Nephron progenitor cell (in vitro differentiated cells): ENCODE results near the gene ALOXE3.
A peak's percentile ranks its signal among the peaks of the same experiment; 100 is the strongest.
"Not testable (repeated sequence)": the region's sequence is repeated elsewhere in the genome, so short reads cannot be mapped to it uniquely, and the experiment has no call there.

Experiments used
- DNase-seq: peaks from one replicate; pipeline ENCODE4 v3.0.0; 2021
- H3K27ac Mint-ChIP-seq: 2 replicates; pipeline ENCODE4 v1.8.0; 2021; ENCODE audit warnings: mild to moderate bottlenecking, moderate library complexity, mixed read lengths
- H3K27me3 Mint-ChIP-seq: 2 replicates; pipeline ENCODE4 v1.8.0; 2021; ENCODE audit warnings: mild to moderate bottlenecking, low read depth, mixed read lengths; ENCODE audit not compliant: poor library complexity
- H3K36me3 Mint-ChIP-seq: 2 replicates; pipeline ENCODE4 v1.8.0; 2021; ENCODE audit warnings: low read depth, mixed read lengths
- H3K4me1 Mint-ChIP-seq: 2 replicates; pipeline ENCODE4 v1.8.0; 2021; ENCODE audit warnings: mixed read lengths
- H3K4me3 Mint-ChIP-seq: 2 replicates; pipeline ENCODE4 v1.8.0; 2021; ENCODE audit warnings: mild to moderate bottlenecking, moderate library complexity, mixed read lengths
- H3K9me3 Mint-ChIP-seq: 2 replicates; pipeline ENCODE4 v1.8.0; 2021; ENCODE audit warnings: mild to moderate bottlenecking, moderate library complexity, mixed read lengths
- CTCF ChIP-seq: fragments of 200-600 bp; sonication (generic); IDR thresholded peaks from 2 replicates; pipeline ENCODE4 v1.5.0; 2021; ENCODE audit warnings: antibody characterized with exemption

The ALOXE3 gene

GRCh38 chr17:8080799-8081219 is 37.5 kb downstream of the ALOXE3 start:
- Mint-ChIP-seq H3K27ac (no peak overlapping the region), H3K27me3 (peaks cover 99% of the 10 kb centered on the region), H3K4me1 (no peaks in the 10 kb centered on the region), H3K9me3 (peaks cover 3% of the 10 kb centered on the region), H3K4me3 (no peak overlapping the region), H3K36me3 (no peaks in the 10 kb centered on the region)
- DNase-seq, result no peak
- no peak for TF ChIP-seq CTCF

GRCh38 chr17:8080208-8080798 is 38.0 kb downstream of the ALOXE3 start:
- no peak for DNase-seq
- Mint-ChIP-seq H3K4me3 (peak overlapping the region; percentile 83), H3K36me3 (no peaks in the 10 kb centered on the region), H3K27me3 (peaks cover 99% of the 10 kb centered on the region), H3K27ac (no peak overlapping the region), H3K9me3 (peaks cover 3% of the 10 kb centered on the region), H3K4me1 (no peaks in the 10 kb centered on the region)
- no peak for TF ChIP-seq CTCF

GRCh38 chr17:8079291-8080207 is 38.8 kb downstream of the ALOXE3 start:
- peaks cover 99% of the 10 kb centered on the region for H3K27me3 Mint-ChIP-seq
- no peak overlapping the region for H3K27ac Mint-ChIP-seq
- H3K9me3 Mint-ChIP-seq, result peaks cover 3% of the 10 kb centered on the region
- peak; percentile 86 for DNase-seq
- no peaks in the 10 kb centered on the region for H3K36me3 Mint-ChIP-seq
- TF ChIP-seq CTCF, result peak; percentile 92
- H3K4me1 Mint-ChIP-seq, result peaks cover 2% of the 10 kb centered on the region
- peak overlapping the region; percentile 83 for H3K4me3 Mint-ChIP-seq

GRCh38 chr17:8077939-8078338 is 40.4 kb downstream of the ALOXE3 start:
- not testable (repeated sequence) for H3K36me3 Mint-ChIP-seq, DNase-seq, H3K27ac Mint-ChIP-seq, H3K4me3 Mint-ChIP-seq, H3K9me3 Mint-ChIP-seq
- Mint-ChIP-seq H3K27me3 (peaks cover 100% of the 10 kb centered on the region), H3K4me1 (peaks cover 17% of the 10 kb centered on the region)

GRCh38 chr17:8076502-8077266 is 41.6 kb downstream of the ALOXE3 start:
- Mint-ChIP-seq H3K36me3 (no peaks in the 10 kb centered on the region), H3K9me3 (peaks cover 3% of the 10 kb centered on the region), H3K27ac (no peak overlapping the region), H3K4me3 (no peak overlapping the region), H3K4me1 (peaks cover 28% of the 10 kb centered on the region), H3K27me3 (peaks cover 100% of the 10 kb centered on the region)
- DNase-seq, result no peak
- TF ChIP-seq CTCF, result no peak
